ENCODE measurements around the gene DDX42.
A peak's percentile ranks its signal among the peaks of the same experiment; 100 is the strongest.

The DDX42 gene

GRCh38 chr17:63774141-63774968 lies at the start of gene DDX42:
Gene DDX42 (plus strand): TSS chr17:63774170. CDS start chr17:63787050, 12,880 bp downstream.
- DNase-seq: no peak

GRCh38 chr17:63735691-63736090 lies 38.3 kb upstream of the DDX42 start:
- no peak for DNase-seq

GRCh38 chr17:63740464-63741142 lies 33.4 kb upstream of the DDX42 start:
- no peak for DNase-seq

GRCh38 chr17:63741143-63741407 lies 32.9 kb upstream of the DDX42 start:
- peak; percentile 0 for DNase-seq

GRCh38 chr17:63741408-63742173 lies 32.4 kb upstream of the DDX42 start, which contains the start of gene STRADA:
Gene STRADA (minus strand): TSS chr17:63741799. CDS start chr17:63728369, 13,430 bp downstream.
- peak; percentile 80 for DNase-seq

GRCh38 chr17:63751806-63752205 lies 22.2 kb upstream of the DDX42 start:
- DNase-seq: no peak

- DNase-seq: no peak
Measured at GRCh38 chr17:63752707-63753106, 21.3 kb upstream of the DDX42 start.

GRCh38 chr17:63753215-63753614 lies 20.8 kb upstream of the DDX42 start:
- no peak for DNase-seq

- no peak for DNase-seq
Measured at GRCh38 chr17:63754046-63754445, 19.9 kb upstream of the DDX42 start.

- DNase-seq: no peak
Measured at GRCh38 chr17:63758428-63758827, 15.5 kb upstream of the DDX42 start.

- DNase-seq: no peak
Measured at GRCh38 chr17:63760771-63761539, 13.0 kb upstream of the DDX42 start.

GRCh38 chr17:63762161-63763078 lies 11.6 kb upstream of the DDX42 start:
- no peak for DNase-seq

GRCh38 chr17:63764716-63765115 lies 9.3 kb upstream of the DDX42 start:
- DNase-seq: no peak

GRCh38 chr17:63766754-63767153 lies 7.2 kb upstream of the DDX42 start:
- DNase-seq: no peak

GRCh38 chr17:63768433-63768832 lies 5.5 kb upstream of the DDX42 start:
- DNase-seq: no peak

- DNase-seq: no peak
Measured at GRCh38 chr17:63772801-63773271, 1.1 kb upstream of the DDX42 start.

GRCh38 chr17:63773272-63774140 lies 464 bp upstream of the DDX42 start, which contains the start of gene CCDC47:
Gene CCDC47 (minus strand): TSS chr17:63773597. CDS start chr17:63766175, 7,422 bp downstream.
- peak; percentile 91 for DNase-seq

- DNase-seq: no peak
Measured at GRCh38 chr17:63774969-63775265, 947 bp downstream of the DDX42 start.

- no peak for DNase-seq
Measured at GRCh38 chr17:63775420-63775819, 1.4 kb downstream of the DDX42 start.

GRCh38 chr17:63780507-63780906 lies 6.5 kb downstream of the DDX42 start:
- no peak for DNase-seq

- no peak for DNase-seq
Measured at GRCh38 chr17:63780928-63781327, 7.0 kb downstream of the DDX42 start.
